Neural progenitor cell (in vitro differentiated cells): ENCODE results near the gene PMS1.

Experiments
- CTCF ChIP-seq: fragments of 200-600 bp; sonication (generic); IDR thresholded peaks from 2 replicates; pipeline ENCODE4 v1.5.1; 2017; ENCODE audit warnings: antibody characterized with exemption, mild to moderate bottlenecking
- EZH2 ChIP-seq: fragments of 200-600 bp; sonication (generic); IDR thresholded peaks from 2 replicates; pipeline ENCODE4 v1.6.1; 2017; ENCODE audit warnings: antibody characterized with exemption, mild to moderate bottlenecking, moderate library complexity
- EZH2phosphoT487 ChIP-seq: fragments of 200-600 bp; sonication (generic); IDR thresholded peaks from 2 replicates; pipeline ENCODE4 v1.6.1; 2017; ENCODE audit warnings: antibody characterized with exemption

- TF ChIP-seq CTCF (no peak), EZH2phosphoT487 (no peak), EZH2 (no peak)
These were observed 49.8 kb downstream of the PMS1 start for GRCh38 chr2:189834059-189834458.
